Hepatocyte (in vitro differentiated cells): ENCODE results near the gene RPL27. TPM values are rescaled to one million over a fixed set of nuclear protein-coding genes. Genes with fewer than 3 reads are reported as not detected.

Source experiments
- DNase-seq: peaks from one replicate; pipeline ENCODE4 v3.0.0-alpha.2; 2016; ENCODE audit warnings: low spot score
- H2AFZ ChIP-seq: fragments of 200-600 bp; sonication (generic); 2 replicates; pipeline ENCODE4 v1.6.0; 2016; ENCODE audit warnings: antibody characterized with exemption, mild to moderate bottlenecking
- H3K27ac ChIP-seq: fragments of 200-600 bp; sonication (generic); 2 replicates; pipeline ENCODE4 v1.5.1; 2016; ENCODE audit warnings: mild to moderate bottlenecking
- H3K27me3 ChIP-seq: fragments of 200-600 bp; sonication (generic); 2 replicates; pipeline ENCODE4 v1.6.1; 2016
- H3K36me3 ChIP-seq: fragments of 200-600 bp; sonication (generic); replicated peaks from 2 replicates; pipeline ENCODE4 v1.5.1; 2016; ENCODE audit warnings: low read depth; ENCODE audit not compliant: insufficient read depth
- H3K4me1 ChIP-seq: fragments of 200-600 bp; sonication (generic); 2 replicates; pipeline ENCODE4 v1.5.1; 2016; ENCODE audit warnings: mild to moderate bottlenecking, moderate library complexity; ENCODE audit not compliant: insufficient read depth
- H3K4me2 ChIP-seq: fragments of 200-600 bp; sonication (generic); 2 replicates; pipeline ENCODE4 v1.6.0; 2016
- H3K4me3 ChIP-seq: fragments of 200-600 bp; sonication (generic); 2 replicates; pipeline ENCODE4 v1.5.1; 2016; ENCODE audit warnings: mild to moderate bottlenecking
- H3K79me2 ChIP-seq: fragments of 200-600 bp; sonication (generic); 2 replicates; pipeline ENCODE4 v1.6.0; 2017; ENCODE audit warnings: mild to moderate bottlenecking
- H3K9me2 ChIP-seq: fragments of 200-600 bp; sonication (generic); replicated peaks from 2 replicates; pipeline ENCODE4 v1.6.0; 2017; ENCODE audit warnings: mild to moderate bottlenecking; ENCODE audit not compliant: insufficient read depth
- H3K9me3 ChIP-seq: fragments of 200-600 bp; sonication (generic); 2 replicates; pipeline ENCODE4 v1.5.1; 2016; ENCODE audit warnings: low read depth, mild to moderate bottlenecking
- H4K20me1 ChIP-seq: fragments of 200-600 bp; sonication (generic); 2 replicates; pipeline ENCODE4 v1.6.0; 2016; ENCODE audit warnings: mild to moderate bottlenecking; ENCODE audit not compliant: insufficient read depth, poor library complexity, severe bottlenecking
- CTCF ChIP-seq: fragments of 200-600 bp; sonication (generic); IDR thresholded peaks from 2 replicates; pipeline ENCODE4 v1.5.1; 2016; ENCODE audit warnings: antibody characterized with exemption, mild to moderate bottlenecking; ENCODE audit not compliant: poor library complexity
- EZH2 ChIP-seq: fragments of 200-600 bp; sonication (generic); IDR thresholded peaks from 2 replicates; pipeline ENCODE4 v1.6.1; 2016; ENCODE audit warnings: antibody characterized with exemption, mild to moderate bottlenecking, borderline replicate concordance
- EZH2phosphoT487 ChIP-seq: fragments of 200-600 bp; sonication (generic); IDR thresholded peaks from one replicate; pipeline ENCODE4 v1.6.1; 2018; ENCODE audit warnings: antibody characterized with exemption, mild to moderate bottlenecking, low read depth, moderate library complexity; ENCODE audit not compliant: unreplicated experiment, severe bottlenecking
- WGBS: methylation state at CpG from one replicate; pipeline ENCODE4 v1.1.6; 2016; ENCODE audit warnings: low lambda C conversion rate; ENCODE audit errors: missing lambda C conversion rate; 5-methylcytosine and 5-hydroxymethylcytosine counted together
- polyA plus RNA-seq: library from polyadenylated mRNA; unstranded; fragments of >200 nt; fragmentation: Nextera tagmentation; extraction: Ambion mirVana; gene quantifications from 2 replicates; pipeline ENCODE4 v1.2.1, GENCODE V29; 2016
- total RNA-seq: library from RNA; depleted of rRNA; stranded (reverse); fragments of >200 nt; gene quantifications from 2 replicates; pipeline ENCODE4 v1.2.3, GENCODE V29; 2014

Gene RPL27
- total and polyA plus RNA-seq, 2 experiments from 2014 or later = 602 to 1,020 TPM

DNA sequence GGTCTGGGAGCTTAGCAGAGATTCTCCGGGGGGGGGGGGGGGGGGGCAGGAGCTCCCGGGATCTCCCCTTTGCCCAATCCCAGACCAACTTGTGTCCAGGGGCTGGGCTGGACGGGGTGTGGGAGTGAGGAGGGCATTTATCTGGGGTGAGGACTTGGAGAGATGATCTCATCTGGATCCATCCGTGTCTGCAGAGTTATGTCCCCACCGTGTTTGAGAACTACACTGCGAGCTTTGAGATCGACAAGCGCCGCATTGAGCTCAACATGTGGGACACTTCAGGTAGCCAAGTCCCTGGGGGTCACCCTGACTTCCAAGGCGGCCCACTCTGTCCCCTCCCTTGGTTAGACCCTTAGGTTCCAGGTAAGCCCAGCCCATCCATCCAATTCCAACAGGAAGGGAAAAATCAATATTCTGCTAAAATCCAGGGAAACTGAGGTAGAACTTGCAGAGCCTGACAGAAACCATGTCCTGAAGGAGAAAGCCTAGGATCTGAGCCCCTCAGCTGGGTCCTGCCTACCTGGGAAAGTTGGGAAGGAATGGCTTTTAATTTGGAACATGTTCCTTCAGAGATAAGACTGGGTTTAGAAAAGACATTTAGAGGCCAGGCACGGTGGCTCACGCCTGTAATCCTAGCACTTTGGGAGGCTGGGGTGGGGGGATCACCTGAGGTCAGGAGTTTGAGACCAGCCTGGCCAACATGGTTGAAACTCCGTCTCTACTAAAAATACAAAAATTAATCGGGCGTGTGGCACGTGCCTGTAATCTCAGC, 27.7 kb downstream of the RPL27 start:
- H3K4me3 ChIP-seq = no peak overlapping the region

DNA sequence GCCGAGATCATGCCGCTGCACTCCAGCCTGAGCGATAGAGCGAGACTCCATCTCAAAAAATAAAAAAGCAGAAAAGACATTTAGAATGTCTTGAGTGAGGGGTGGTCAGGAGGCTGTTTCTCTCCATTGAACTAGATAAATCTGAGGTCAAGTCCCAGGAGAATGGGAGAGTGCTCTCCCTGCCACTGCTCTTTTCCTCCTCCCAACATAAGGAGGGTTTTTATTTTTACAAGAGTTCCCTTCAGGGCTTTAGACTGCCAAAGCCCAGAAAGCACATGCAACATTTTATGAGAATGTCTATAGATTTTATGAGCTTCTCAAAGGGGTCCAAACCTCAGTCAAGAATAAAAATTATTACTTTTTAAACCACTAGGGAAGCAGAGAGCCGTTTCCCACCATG, 28.4 kb downstream of the RPL27 start:
- no peak overlapping the region for H3K4me3 ChIP-seq
- H3K27me3 ChIP-seq = no peaks in the 10 kb centered on the region
- H3K36me3 ChIP-seq = no peaks in the 10 kb centered on the region
- 83% methylated on average over 5 of the region's 5 CpGs for WGBS
- no peak overlapping the region for H2AFZ ChIP-seq
- H3K4me1 ChIP-seq = no peaks in the 10 kb centered on the region
- H3K4me2 ChIP-seq = no peak overlapping the region
- H3K9me2 ChIP-seq = no peaks in the 10 kb centered on the region
- DNase-seq = no peak
- H3K9me3 ChIP-seq = no peaks in the 10 kb centered on the region
- H3K79me2 ChIP-seq = peaks cover 5% of the 10 kb centered on the region
- TF ChIP-seq EZH2phosphoT487 (no peak), EZH2 (no peak), CTCF (no peak)
- H4K20me1 ChIP-seq = no peaks in the 10 kb centered on the region
- no peak overlapping the region for H3K27ac ChIP-seq

More for the DNA sequence above, 27.7 kb downstream of the RPL27 start:
- Histone ChIP-seq H2AFZ (no peak overlapping the region), H3K36me3 (no peaks in the 10 kb centered on the region), H3K27ac (no peak overlapping the region), H3K4me2 (peak overlapping the region; percentile 92), H4K20me1 (no peaks in the 10 kb centered on the region), H3K27me3 (no peaks in the 10 kb centered on the region), H3K79me2 (peaks cover 10% of the 10 kb centered on the region), H3K9me3 (no peaks in the 10 kb centered on the region), H3K4me1 (no peaks in the 10 kb centered on the region), H3K9me2 (no peaks in the 10 kb centered on the region)
- TF ChIP-seq EZH2phosphoT487 (no peak), CTCF (no peak), EZH2 (no peak)
- WGBS = 62% methylated on average over 14 of the region's 16 CpGs
- DNase-seq = no peak

GRCh38 chr17:43027091-43028032, 29.1 kb downstream of the RPL27 start:
- Histone ChIP-seq H3K36me3 (no peaks in the 10 kb centered on the region), H3K4me2 (no peak overlapping the region), H3K4me1 (no peaks in the 10 kb centered on the region), H3K27me3 (no peaks in the 10 kb centered on the region), H3K9me2 (no peaks in the 10 kb centered on the region), H3K4me3 (no peak overlapping the region), H2AFZ (no peak overlapping the region), H3K79me2 (no peaks in the 10 kb centered on the region), H4K20me1 (no peaks in the 10 kb centered on the region), H3K9me3 (no peaks in the 10 kb centered on the region), H3K27ac (no peak overlapping the region)
- WGBS = 90% methylated on average over 8 of the region's 9 CpGs
- TF ChIP-seq CTCF (no peak), EZH2 (no peak), EZH2phosphoT487 (no peak)
- DNase-seq = no peak
